SK-N-SH (cell line): Measurements from ENCODE around the gene NFE2L3. TPM values are rescaled to one million over a fixed set of nuclear protein-coding genes. Genes with fewer than 3 reads are reported as not detected.

Source experiments
- CTCF ChIA-PET: fragments of 300-600, 350-600 bp; formaldehyde crosslinking; extraction: SDS; loops from one replicate; lab custom pipeline; 2021; lab: Yijun Ruan, JAX
- POLR2A ChIA-PET: fragments of 350-600 bp; sonication (Branson Sonifier 250); formaldehyde crosslinking; extraction: SDS; loops from one replicate; lab custom pipeline; 2020; ENCODE audit warnings: antibody characterized with exemption, inconsistent platforms; lab: Yijun Ruan, JAX
- DNase-seq: peaks from one replicate; pipeline ENCODE4 v3.0.0; 2012
- H2AFZ ChIP-seq: fragments of 200-600 bp; sonication (generic); 2 replicates; pipeline ENCODE4 v1.8.1; 2016; ENCODE audit warnings: antibody characterized with exemption, mild to moderate bottlenecking, low read depth
- H3F3A ChIP-seq: fragments of 200-600 bp; sonication (generic); replicated peaks from 2 replicates; pipeline ENCODE3; 2016; ENCODE audit warnings: antibody characterized with exemption, mild to moderate bottlenecking; ENCODE audit not compliant: insufficient read depth
- H3K27ac ChIP-seq, 2 experiments: fragments of 200-500 bp in 1 of 2; fragments of 200-600 bp in 1 of 2; sonication (Bioruptor generic) in 1 of 2; sonication (generic), shearing (Covaris generic) in 1 of 2; 2 replicates each; pipeline versions ENCODE4 v1.5.1 to v1.6.1; 2014 to 2016; ENCODE audit warnings: low read depth in 2 of 2, inconsistent platforms in 1 of 2, low read length in 1 of 2, mild to moderate bottlenecking in 1 of 2, mixed read lengths in 1 of 2
- H3K27me3 ChIP-seq: fragments of 200-600 bp; sonication (generic), shearing (Covaris generic); 2 replicates; pipeline ENCODE4 v1.6.1; 2016; ENCODE audit warnings: mixed run types; ENCODE audit not compliant: insufficient read depth
- H3K36me3 ChIP-seq, 2 experiments: fragments of 200-500 bp in 1 of 2; fragments of 200-600 bp in 1 of 2; sonication (Bioruptor generic) in 1 of 2; sonication (generic) in 1 of 2; replicated peaks in 1 of 2; 2 replicates each; pipeline versions ENCODE3 to v1.5.1; 2014 to 2016; ENCODE audit warnings: low read length in 1 of 2, mild to moderate bottlenecking in 1 of 2; ENCODE audit not compliant: insufficient read depth in 2 of 2, control insufficient read depth in 1 of 2
- H3K4me1 ChIP-seq, 2 experiments: fragments of 200-500 bp in 1 of 2; fragments of 200-600 bp in 1 of 2; sonication (Bioruptor generic) in 1 of 2; sonication (generic), shearing (Covaris generic) in 1 of 2; 2 replicates each; pipeline versions ENCODE4 v1.5.1 to v1.6.1; 2014 to 2016; ENCODE audit warnings: low read depth in 1 of 2, low read length in 1 of 2, mixed run types in 1 of 2; ENCODE audit not compliant: insufficient read depth in 2 of 2, control insufficient read depth in 1 of 2
- H3K4me2 ChIP-seq: fragments of 200-600 bp; sonication (generic), shearing (Covaris generic); 2 replicates; pipeline ENCODE4 v1.6.1; 2017; ENCODE audit warnings: mixed run types
- H3K4me3 ChIP-seq, 2 experiments: fragments of 200-500 bp in 1 of 2; fragments of 200-600 bp in 1 of 2; sonication (Bioruptor generic) in 1 of 2; sonication (generic), shearing (Covaris generic) in 1 of 2; 2 replicates each; pipeline versions ENCODE4 v1.5.1 to v1.8.1; 2014 to 2016; ENCODE audit warnings: low read depth in 2 of 2, inconsistent platforms in 1 of 2, low read length in 1 of 2, mild to moderate bottlenecking in 1 of 2, mixed read lengths in 1 of 2, moderate library complexity in 1 of 2
- H3K79me2 ChIP-seq: fragments of 200-600 bp; sonication (generic); 2 replicates; pipeline ENCODE4 v1.8.1; 2017; ENCODE audit warnings: mild to moderate bottlenecking; ENCODE audit not compliant: insufficient read depth
- H3K9ac ChIP-seq: fragments of 200-600 bp; sonication (generic); 2 replicates; pipeline ENCODE4 v1.6.1; 2017; ENCODE audit warnings: mixed run types
- H3K9me2 ChIP-seq: fragments of 200-600 bp; sonication (generic); 2 replicates; pipeline ENCODE4 v1.6.1; 2017; ENCODE audit warnings: mixed run types
- H3K9me3 ChIP-seq: fragments of 200-600 bp; sonication (generic); 2 replicates; pipeline ENCODE4 v1.6.1; 2017; ENCODE audit warnings: mixed run types, mild to moderate bottlenecking, moderate library complexity
- H4K20me1 ChIP-seq: fragments of 200-600 bp; sonication (generic); 2 replicates; pipeline ENCODE4 v1.6.1; 2017; ENCODE audit warnings: mild to moderate bottlenecking, mixed run types; ENCODE audit not compliant: insufficient read depth
- CHD2 ChIP-seq: fragments of 150-350 bp; IDR thresholded peaks from 2 replicates; pipeline ENCODE4 v1.6.1; 2018; ENCODE audit warnings: low read length; ENCODE audit not compliant: partially characterized antibody
- CTCF ChIP-seq: fragments of 200-600 bp; sonication (generic); IDR thresholded peaks from 2 replicates; pipeline ENCODE4 v1.6.1; 2017; ENCODE audit warnings: antibody characterized with exemption, mild to moderate bottlenecking, moderate library complexity
- EP300 ChIP-seq, 2 experiments: IDR thresholded peaks; 2 replicates each; pipeline versions ENCODE4 v1.4.0 to v1.6.1; 2012; ENCODE audit warnings: borderline replicate concordance in 1 of 2, low read depth in 1 of 2, low read length in 1 of 2
- EZH2phosphoT487 ChIP-seq: fragments of 200-600 bp; sonication (generic); IDR thresholded peaks from 2 replicates; pipeline ENCODE4 v1.6.1; 2017; ENCODE audit warnings: low read depth, mixed run types, mild to moderate bottlenecking, antibody characterized with exemption, moderate library complexity, borderline replicate concordance
- FOSL2 ChIP-seq: IDR thresholded peaks from 2 replicates; pipeline ENCODE4 v1.4.0; 2012; ENCODE audit warnings: low read depth, mild to moderate bottlenecking, moderate library complexity, borderline replicate concordance
- FOXJ3 ChIP-seq: sonication (generic); formaldehyde crosslinking; IDR thresholded peaks from 2 replicates; pipeline ENCODE4 v1.5.1; 2020; ENCODE audit warnings: mild to moderate bottlenecking, missing genetic modification reagents
- FOXM1 ChIP-seq: IDR thresholded peaks from 2 replicates; pipeline ENCODE4 v1.4.0; 2012; ENCODE audit warnings: low read depth, mild to moderate bottlenecking
- GABPA ChIP-seq: IDR thresholded peaks from 2 replicates; pipeline ENCODE4 v1.4.0; 2012; ENCODE audit warnings: low read depth, mild to moderate bottlenecking
- GATA2 ChIP-seq: sonication (generic); formaldehyde crosslinking; IDR thresholded peaks from 2 replicates; pipeline ENCODE4 v1.5.0; 2020; ENCODE audit warnings: mild to moderate bottlenecking, missing genetic modification reagents
- MAX ChIP-seq: IDR thresholded peaks from 2 replicates; pipeline ENCODE4 v1.4.0; 2012; ENCODE audit warnings: low read depth
- MXI1 ChIP-seq: IDR thresholded peaks from 2 replicates; pipeline ENCODE4 v1.6.1; 2012; ENCODE audit warnings: mild to moderate bottlenecking, low read depth, low read length, improper control_type of control experiment
- NFIC ChIP-seq: IDR thresholded peaks from 2 replicates; pipeline ENCODE4 v1.4.0; 2012; ENCODE audit warnings: borderline replicate concordance
- POLR2AphosphoS5 ChIP-seq: IDR thresholded peaks from 2 replicates; pipeline ENCODE4 v1.6.1; 2012; ENCODE audit warnings: low read depth, low read length
- RAD21 ChIP-seq: IDR thresholded peaks from 2 replicates; pipeline ENCODE4 v1.6.1; 2012; ENCODE audit warnings: mild to moderate bottlenecking, low read length
- RFX5 ChIP-seq: IDR thresholded peaks from 2 replicates; pipeline ENCODE4 v1.6.1; 2012; ENCODE audit warnings: mild to moderate bottlenecking, improper control_type of control experiment, low read length
- RXRA ChIP-seq: IDR thresholded peaks from 2 replicates; pipeline ENCODE4 v1.4.0; 2012; ENCODE audit warnings: low read depth, mild to moderate bottlenecking, borderline replicate concordance
- TAF1 ChIP-seq: IDR thresholded peaks from 2 replicates; pipeline ENCODE4 v1.6.1; 2012; ENCODE audit warnings: low read depth, mild to moderate bottlenecking, low read length, moderate library complexity, borderline replicate concordance
- TEAD4 ChIP-seq: IDR thresholded peaks from 2 replicates; pipeline ENCODE4 v1.4.0; 2012; ENCODE audit warnings: mild to moderate bottlenecking, borderline replicate concordance; ENCODE audit not compliant: insufficient read depth
- YY1 ChIP-seq: IDR thresholded peaks from 2 replicates; pipeline ENCODE4 v1.4.0; 2012; ENCODE audit warnings: low read depth, mild to moderate bottlenecking
- WGBS: methylation state at CpG from one replicate; pipeline ENCODE4 v1.1.6; 2017; ENCODE audit warnings: low lambda C conversion rate; 5-methylcytosine and 5-hydroxymethylcytosine counted together
- polyA plus RNA-seq, 3 experiments: library from polyadenylated mRNA; depleted of rRNA; stranded (reverse); fragments of >200 nt; gene quantifications; 2 replicates each; pipeline ENCODE4 v1.2.3, GENCODE V29; 2012
- TF ChIP-seq, protein P1 (sequence below): IDR thresholded peaks from 2 replicates; pipeline ENCODE4 v1.4.0; 2012; ENCODE audit warnings: low read depth, borderline replicate concordance

Gene NFE2L3
- polyA plus RNA-seq, 1 of the 3 experiments (the other 2 are of a cell fraction) = 36.1 TPM

DNA sequence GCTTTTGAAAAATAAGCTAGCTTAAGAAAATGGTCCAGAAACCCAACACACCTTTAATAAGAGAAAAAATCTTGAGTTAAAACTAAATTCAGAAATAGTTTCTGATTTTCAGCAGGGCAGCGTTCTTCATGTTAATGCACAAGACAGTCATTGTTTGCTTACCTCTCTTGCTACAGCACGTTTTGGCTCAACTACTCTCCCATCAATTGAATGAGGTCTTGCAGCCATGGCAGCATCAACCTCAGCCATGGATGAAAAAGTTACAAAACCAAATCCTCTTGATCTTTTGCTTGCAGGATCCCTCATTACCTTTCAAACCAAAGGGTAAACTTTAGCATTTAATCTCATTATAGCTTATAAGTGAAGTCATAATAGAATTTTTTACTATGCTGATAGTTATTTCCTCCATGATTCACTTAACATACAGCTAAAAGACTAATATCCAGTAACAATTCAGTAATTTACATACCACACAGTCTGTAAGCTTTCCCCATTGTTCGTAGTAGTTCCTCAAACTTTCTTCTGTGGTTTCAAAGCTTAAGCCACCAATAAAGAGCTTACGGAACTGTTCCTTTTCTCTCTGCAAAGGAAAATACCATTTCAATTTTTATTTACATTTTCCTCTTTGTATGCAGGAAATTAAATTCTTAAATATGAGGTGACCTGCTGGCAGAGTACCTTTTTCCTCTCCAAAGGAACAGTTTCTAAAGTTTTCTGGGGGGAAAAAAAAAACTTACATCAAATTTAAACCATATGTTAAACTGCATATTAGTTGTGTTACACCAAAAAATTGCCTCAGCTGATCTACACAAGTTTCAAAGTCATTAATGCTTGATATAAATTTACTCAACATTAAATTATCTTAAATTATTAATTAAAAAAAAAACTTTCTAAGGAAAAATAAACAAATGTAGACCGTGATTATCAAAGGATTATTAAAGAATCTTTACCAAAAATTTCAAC is 45.4 kb downstream of the NFE2L3 start:
- H3K4me1 ChIP-seq = peaks cover 33 to 37% of the 10 kb centered on the region in 2 experiments
- H3K27ac ChIP-seq = peak overlapping the region; percentile 10 to 13; a peak in 3 of 4 replicates
- no peaks in the 10 kb centered on the region for H3K9me2 ChIP-seq
- no peak for DNase-seq
- peaks cover 78% of the 10 kb centered on the region for H4K20me1 ChIP-seq
- H3K79me2 ChIP-seq = peaks cover 89% of the 10 kb centered on the region
- peaks cover 64 to 72% of the 10 kb centered on the region in 2 experiments for H3K36me3 ChIP-seq
- no peaks in the 10 kb centered on the region for H3K9me3 ChIP-seq
- H3F3A ChIP-seq = peaks cover 73% of the 10 kb centered on the region
- 0 out of 2 replicates have a peak, but pooled peaks have one; percentile 15 for TF ChIP-seq POLR2AphosphoS5
- no peak for TF ChIP-seq GATA2
- H3K4me2 ChIP-seq = peak overlapping the region; percentile 83
- 16% methylated on average over 5 of the region's 5 CpGs for WGBS
- H3K27me3 ChIP-seq = no peaks in the 10 kb centered on the region
- H3K9ac ChIP-seq = peak overlapping the region; percentile 99
- peak overlapping the region; percentile 100 for H3K4me3 ChIP-seq
- CTCF ChIA-PET = interaction anchor here (0.8 to 11.3 kb wide), 25 partner anchors 9 to 310 kb away, joined by 3 to 260 read pairs (median 5); no protein-coding TSS in a partner anchor
- POLR2A ChIA-PET = interaction anchor here (1.2 to 5.7 kb wide), 3 partner anchors 9 to 305 kb away, joined by 5 to 51 read pairs (median 7); no protein-coding TSS in a partner anchor
- H2AFZ ChIP-seq = no peak overlapping the region

- Histone ChIP-seq H3K9ac (peak overlapping the region; percentile 99), H3K4me2 (peak overlapping the region; percentile 83), H3K36me3 (peaks cover 60 to 68% of the 10 kb centered on the region in 2 experiments), H3K9me2 (no peaks in the 10 kb centered on the region), H3K79me2 (peaks cover 89% of the 10 kb centered on the region), H4K20me1 (peaks cover 78% of the 10 kb centered on the region), H3K4me1 (peaks cover 31% of the 10 kb centered on the region in 2 experiments), H3K27me3 (no peaks in the 10 kb centered on the region), H2AFZ (no peak overlapping the region), H3K27ac (peak overlapping the region; percentile 99 to 100; a peak in 3 of 4 replicates), H3K4me3 (peak overlapping the region; percentile 100), H3K9me3 (no peaks in the 10 kb centered on the region), H3F3A (peaks cover 67% of the 10 kb centered on the region)
- POLR2A ChIA-PET = interaction anchor here (1.1 to 5.7 kb wide), 4 partner anchors 9 to 305 kb away, joined by 3 to 51 read pairs (median 6); no protein-coding TSS in a partner anchor
- WGBS = 1% methylated on average over 6 of the region's 6 CpGs
- DNase-seq = no peak
- CTCF ChIA-PET = interaction anchor here (0.7 to 11.3 kb wide), 38 partner anchors 7 to 307 kb away, joined by 3 to 260 read pairs (median 5); no protein-coding TSS in a partner anchor
- TF ChIP-seq TAF1 (no peak), FOSL2 (no peak), NFIC (no peak), RXRA (no peak), FOXM1 (no peak), YY1 (no peak), MAX (peak; percentile 41), TEAD4 (no peak), EZH2phosphoT487 (no peak), EP300 (IDR thresholded peaks at IDR 0.05; ENCODE audit: borderline replicate concordance in 1 of 2, low read depth in 1 of 2, low read length in 1 of 2) (no peak), POLR2AphosphoS5 (0 out of 2 replicates have a peak, but pooled peaks have one; percentile 3), FOXJ3 (CRISPR knock-in tag) (no peak), CHD2 (no peak), GABPA (no peak), RFX5 (no peak), RAD21 (peak; percentile 34; the same call in 1 of the 2 replicates), CTCF (peak; percentile 97), MXI1 (peak; percentile 92)
- TF ChIP-seq, protein P1, sequence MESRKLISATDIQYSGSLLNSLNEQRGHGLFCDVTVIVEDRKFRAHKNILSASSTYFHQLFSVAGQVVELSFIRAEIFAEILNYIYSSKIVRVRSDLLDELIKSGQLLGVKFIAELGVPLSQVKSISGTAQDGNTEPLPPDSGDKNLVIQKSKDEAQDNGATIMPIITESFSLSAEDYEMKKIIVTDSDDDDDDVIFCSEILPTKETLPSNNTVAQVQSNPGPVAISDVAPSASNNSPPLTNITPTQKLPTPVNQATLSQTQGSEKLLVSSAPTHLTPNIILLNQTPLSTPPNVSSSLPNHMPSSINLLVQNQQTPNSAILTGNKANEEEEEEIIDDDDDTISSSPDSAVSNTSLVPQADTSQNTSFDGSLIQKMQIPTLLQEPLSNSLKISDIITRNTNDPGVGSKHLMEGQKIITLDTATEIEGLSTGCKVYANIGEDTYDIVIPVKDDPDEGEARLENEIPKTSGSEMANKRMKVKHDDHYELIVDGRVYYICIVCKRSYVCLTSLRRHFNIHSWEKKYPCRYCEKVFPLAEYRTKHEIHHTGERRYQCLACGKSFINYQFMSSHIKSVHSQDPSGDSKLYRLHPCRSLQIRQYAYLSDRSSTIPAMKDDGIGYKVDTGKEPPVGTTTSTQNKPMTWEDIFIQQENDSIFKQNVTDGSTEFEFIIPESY = no peak
These were observed 46.3 kb downstream of the NFE2L3 start for GRCh38 chr7:26198133-26198780.
